NCI-H1930 (cell line): ENCODE measurements around the gene MEF2A.

ENCODE experiments used
- DNase-seq, 2 experiments: peaks; one replicate each; lab custom pipeline; 2025; lab: John Stamatoyannopoulos, UW

The MEF2A gene

DNA sequence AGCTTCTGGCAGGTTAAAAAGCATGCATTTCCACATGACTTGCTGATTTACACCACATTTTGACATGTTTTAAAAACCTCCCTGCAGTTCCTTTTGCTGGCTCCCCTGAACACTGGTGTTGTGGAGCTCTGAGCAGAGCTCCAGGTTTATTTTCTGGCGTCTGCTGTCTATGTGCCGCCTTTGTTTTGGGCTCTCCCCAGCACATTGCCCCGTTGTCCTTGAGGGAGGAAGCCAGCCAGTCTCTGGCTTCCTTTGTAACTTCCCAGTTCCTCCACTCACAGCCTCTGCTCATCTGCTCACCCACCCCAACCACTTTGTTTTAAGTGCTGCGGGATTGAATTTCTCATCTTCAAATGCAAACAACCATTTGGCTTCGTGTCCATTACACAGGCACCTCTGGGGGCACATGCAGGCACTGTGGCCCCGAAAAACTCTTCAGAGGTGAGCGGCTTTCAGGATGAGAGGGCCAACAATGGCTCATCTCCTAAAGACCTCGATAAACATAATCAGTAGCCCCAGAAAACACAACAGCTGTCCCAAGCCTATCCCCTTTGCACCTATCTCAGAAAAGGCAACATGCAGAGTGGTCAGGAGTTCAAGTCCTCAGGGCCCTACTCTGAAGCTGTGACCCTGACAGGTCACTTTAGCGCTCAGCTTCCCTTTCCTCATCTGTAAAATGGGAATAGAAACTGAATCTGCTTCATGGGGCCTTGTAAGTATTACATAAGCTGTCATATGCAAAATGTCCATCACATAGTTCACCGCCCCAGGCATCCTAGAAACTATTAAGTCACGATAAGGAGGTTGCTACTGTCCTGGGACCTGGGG is 1.3 kb upstream of the MEF2A start:
- no peak for DNase-seq

- DNase-seq: no peak
These were observed 810 bp upstream of the MEF2A start for GRCh38 chr15:99565049-99565298.

GRCh38 chr15:99566157-99566897 is 543 bp downstream of the MEF2A start:
- DNase-seq: no peak

- DNase-seq: no peak
These were observed 3.0 kb downstream of the MEF2A start for GRCh38 chr15:99568625-99569352.

DNA sequence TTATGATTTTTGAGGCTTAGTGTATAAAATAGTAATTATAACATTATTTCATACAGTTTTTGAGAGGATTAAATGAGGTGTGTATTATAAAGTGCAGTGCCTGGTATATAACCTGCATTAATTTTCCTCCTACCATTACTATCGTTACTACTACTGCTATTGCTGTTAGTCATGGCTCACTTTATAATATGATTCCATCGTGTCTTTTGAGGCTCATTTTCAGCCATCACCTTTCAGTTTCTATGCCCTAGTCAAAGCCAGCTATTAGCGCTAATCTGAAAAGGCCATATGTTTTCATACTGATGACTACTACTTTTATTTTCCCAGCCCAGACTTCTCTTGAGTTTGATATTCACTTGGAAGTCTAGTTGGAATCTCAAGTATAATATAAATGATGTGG is 5.5 kb downstream of the MEF2A start:
- DNase-seq: no peak

DNA sequence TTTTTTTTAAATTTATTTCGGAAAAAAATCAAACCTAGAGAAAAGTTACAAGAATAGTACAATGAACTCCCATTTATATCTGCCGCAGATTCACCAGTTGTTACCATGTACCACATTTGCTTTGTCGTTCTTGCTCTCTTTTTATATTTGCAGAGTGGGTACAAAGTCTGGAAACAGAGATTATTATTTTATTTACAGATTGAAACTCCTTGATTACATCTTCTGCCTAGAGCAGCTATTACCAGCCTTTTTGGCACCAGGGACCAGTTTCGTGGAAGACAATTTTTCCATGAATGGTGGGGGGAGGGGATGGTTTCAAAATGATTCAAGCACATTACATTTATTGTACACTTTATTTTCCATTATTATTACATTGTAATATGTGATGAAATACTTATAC is 8.3 kb downstream of the MEF2A start:
- DNase-seq: no peak

GRCh38 chr15:99574502-99574901 is 8.7 kb downstream of the MEF2A start:
- DNase-seq: no peak

DNA sequence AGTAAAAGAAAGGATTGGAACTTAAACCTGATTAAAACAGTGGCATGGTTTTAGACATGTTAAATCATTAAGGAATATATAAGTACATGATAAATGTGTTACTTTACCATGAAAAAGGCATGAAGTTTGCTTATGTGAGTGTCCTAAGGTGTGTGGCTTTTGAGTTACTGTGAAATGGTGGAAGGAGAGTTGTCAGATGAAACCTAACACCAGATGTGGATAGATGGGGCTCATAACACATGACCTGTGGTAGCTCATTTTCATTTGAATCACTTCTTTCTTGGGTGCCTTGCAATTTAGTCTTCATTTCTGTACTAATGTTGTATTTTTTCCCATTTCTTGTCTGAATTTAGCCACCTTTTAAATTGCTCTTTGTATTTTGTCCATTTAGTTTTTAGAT is 13.0 kb downstream of the MEF2A start:
- no peak for DNase-seq

DNA sequence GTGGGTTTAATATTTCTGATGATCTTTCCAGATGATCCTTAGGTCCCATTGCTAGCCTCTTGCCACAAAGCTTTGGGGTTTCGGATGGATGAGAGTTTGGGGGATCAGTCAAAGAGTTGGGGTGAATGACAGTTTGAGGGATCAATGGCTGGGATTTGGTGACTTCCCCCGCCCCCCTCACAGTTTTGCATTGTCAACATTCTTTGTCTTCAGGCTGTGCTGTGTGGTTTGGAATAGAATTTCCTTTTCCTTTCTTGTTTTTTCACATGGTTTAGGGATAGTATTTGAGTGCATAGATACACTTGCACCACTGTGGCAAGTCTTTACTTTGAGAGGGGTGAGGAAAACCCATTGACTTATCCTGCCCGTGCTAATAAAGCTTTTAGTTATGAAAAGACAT is 14.3 kb downstream of the MEF2A start:
- no peak for DNase-seq

- DNase-seq: no peak
These were observed 16.8 kb downstream of the MEF2A start for GRCh38 chr15:99582508-99582960.

DNA sequence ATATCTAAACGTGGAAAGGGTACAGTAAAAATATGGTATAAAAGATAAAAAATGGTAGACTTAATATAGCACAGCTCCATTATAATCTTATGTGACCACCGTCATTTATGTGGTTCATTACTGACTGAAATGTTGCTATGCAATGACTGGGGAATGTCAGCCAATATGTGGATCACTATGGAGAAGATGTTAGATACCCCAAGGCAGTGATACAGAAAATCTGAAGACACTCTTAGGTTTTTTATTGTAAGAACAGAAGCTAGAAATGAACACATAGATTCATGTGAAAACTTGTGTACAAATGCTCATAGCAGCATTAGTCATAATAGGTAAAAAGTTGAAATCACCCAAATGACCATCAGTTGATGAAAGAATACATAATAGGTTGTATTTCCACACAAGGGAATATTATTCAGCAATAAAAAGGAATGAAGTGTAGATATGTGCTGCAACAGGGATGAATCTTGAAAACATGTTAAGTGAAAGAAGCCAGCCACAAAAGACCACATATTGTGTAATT is 18.4 kb downstream of the MEF2A start:
- DNase-seq: no peak

DNA sequence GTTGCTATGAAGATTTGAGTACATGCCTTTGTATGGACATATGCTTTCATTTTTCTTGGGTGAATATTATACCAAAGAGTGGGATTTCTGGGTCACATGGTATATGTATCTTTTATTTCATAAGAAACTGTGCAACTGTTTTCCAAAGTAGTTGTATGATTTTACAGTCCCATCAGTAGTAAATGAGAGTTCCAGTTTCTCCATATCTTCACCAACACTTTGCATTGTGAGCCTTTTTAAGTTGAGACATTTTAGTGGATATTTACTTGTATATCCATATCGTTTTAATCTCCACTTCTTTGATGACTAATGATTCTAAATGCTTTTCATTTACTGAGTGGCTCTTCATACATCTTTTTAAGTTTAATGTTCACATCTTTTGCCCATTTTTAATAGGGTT is 20.3 kb downstream of the MEF2A start:
- DNase-seq: no peak

- no peak for DNase-seq
These were observed 24.0 kb downstream of the MEF2A start for GRCh38 chr15:99589801-99590200.

DNA sequence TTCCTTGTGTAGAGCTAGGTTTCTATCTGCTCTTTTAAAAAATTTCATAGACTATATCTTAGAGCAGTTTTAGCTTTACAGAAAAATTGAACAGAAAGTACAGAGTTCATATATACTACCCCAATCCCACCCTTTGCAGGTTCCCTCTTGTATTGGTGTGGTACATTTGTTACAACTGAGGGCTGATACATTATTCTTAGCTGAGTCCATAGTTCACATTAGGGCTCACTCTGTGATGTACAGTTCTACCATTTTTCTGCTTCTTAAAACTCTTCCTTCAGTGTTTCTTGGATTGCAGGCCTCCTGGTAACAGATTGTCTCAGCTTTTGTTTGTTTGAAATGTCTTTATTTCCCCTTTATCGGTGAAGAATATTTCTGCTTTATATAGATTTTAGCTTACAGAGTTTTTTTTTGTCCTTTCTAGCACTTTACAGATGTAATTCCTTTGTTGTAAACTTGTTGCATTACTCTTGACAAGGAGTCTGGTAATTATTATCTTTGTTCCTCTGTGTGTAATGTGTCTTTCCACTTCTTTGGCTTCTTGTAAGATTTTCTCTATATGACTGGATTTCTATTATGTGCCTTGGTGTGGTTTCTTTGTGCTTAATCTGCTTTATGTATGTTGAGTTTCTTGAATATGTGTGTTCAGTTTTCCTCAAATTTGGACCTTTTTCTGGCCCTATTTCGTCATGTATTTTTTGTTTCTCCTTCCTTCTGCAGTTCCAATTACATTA is 25.3 kb downstream of the MEF2A start:
- DNase-seq: no peak

- no peak for DNase-seq
These were observed 26.5 kb downstream of the MEF2A start for GRCh38 chr15:99592145-99592791.

DNA sequence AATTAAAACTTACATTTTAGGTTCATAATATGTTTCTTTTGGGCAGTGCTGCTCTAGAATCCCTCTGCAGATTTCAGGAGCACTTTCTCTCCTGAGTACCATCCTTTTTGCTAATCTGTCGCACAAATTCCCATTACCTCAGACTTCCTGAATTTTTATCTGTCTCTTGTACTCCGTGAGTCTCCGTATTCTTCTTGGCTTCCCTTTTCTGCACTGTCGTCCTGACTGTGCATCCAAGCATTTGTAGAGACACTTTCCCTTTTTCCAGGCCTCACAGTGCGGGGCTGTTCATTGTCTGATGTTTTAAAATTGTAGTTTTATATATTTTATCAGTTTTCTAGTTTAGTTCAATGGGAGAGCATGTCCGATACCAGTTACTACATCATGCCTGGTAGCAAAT is 27.3 kb downstream of the MEF2A start:
- no peak for DNase-seq

DNA sequence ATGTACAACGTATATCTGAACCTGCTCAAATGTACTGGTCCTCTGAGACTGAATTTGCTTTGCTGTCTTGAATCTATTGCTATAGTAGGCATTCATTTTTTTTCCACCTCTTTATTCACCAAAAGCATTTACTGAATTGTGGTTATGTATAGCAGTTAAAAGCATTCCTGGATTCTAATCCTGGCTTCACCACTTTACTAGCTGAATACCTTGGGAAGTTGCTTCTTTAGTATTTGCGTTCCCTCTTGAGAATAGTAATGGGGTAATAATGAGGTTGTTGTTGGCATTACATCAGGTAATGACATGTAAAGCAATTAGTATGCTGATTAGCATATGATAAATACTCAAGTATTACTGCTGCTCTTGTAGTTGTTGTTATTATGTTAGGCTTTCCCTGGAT is 29.1 kb downstream of the MEF2A start:
- no peak for DNase-seq

DNA sequence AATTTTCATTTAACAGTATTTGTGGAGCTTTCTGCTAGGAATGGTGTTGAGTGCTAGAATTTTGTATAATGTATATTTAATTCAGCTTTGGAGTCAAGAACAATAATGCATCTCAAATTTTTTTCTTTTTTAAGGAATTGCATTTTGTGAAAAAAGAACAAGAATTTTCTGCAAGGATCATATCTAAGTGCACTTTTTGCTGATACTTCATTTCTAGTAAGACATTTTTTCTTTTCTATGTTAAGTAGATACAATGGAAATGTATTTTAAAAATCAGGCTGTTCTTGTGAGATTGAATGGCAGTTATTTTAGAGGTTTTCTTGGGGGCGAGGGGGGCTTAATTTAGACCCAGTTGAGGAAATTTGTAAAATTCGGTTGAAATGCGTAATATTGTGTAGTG is 32.5 kb downstream of the MEF2A start:
- DNase-seq: no peak

DNA sequence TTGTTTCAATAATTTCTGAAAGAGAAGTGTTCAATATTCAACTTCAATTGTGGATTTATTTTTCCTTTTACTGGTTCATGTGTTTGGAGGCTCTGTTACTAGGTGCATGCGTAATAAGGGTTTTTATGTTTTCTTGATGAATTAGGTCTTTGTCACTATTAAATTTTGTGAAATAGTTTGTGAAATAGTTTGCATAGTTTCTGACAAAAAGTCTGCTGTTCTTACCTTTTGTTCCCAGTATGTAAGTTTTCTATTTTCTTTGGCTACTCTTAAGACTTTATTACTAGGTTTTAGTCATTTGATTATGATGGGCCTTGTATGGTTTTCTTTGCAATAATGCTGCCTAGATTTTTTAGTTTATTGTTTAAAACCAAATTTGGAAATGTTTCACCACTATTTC is 38.0 kb downstream of the MEF2A start:
- DNase-seq: no peak

DNA sequence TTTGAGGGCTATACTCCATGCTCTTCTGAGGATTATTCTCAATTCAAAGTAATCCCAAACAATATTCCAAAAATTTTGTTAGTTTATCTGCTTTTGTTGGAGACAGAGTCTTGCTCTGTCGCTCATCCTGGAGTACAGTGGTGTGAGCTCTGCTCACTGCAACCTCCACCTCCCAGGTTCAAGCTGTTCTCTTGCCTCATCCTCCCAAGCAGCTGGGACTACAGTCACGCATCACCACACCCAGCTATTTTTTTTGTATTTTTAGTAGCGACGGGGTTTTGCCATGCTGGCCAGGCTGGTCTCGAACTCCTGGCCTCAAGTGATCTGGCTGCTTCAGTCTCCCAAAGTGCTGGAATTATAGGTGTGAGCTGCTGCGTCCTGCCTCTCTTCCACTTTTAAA is 39.1 kb downstream of the MEF2A start:
- no peak for DNase-seq

GRCh38 chr15:99605490-99605931 is 39.7 kb downstream of the MEF2A start:
- no peak for DNase-seq

DNA sequence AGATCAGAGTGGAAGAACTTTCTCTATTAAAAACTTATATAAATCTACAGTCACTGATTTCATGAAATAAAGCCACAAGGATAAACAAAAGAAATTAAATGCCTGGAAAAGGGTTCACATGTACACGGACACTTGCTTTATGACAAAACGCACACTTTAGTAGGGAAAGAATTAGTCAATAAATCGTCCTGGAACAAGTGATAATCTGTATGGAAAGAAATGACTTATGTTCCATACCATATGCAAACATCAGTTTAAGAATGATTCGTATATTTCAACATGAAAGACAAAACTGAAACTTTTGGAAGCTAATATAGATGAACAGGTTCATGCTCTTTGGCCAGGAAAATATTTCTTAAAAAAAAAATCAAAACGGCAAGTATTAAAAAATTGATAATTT is 40.2 kb downstream of the MEF2A start:
- no peak for DNase-seq
